Astrocyte of the spinal cord (primary cell): Measurements from ENCODE around the gene PET100.

Experiments used
- DNase-seq: peaks from one replicate; pipeline ENCODE4 v3.0.0; 2011; ENCODE audit warnings: low read depth, low spot score
- H3K4me3 ChIP-seq: 2 replicates; pipeline ENCODE4 v1.5.1; 2011; ENCODE audit warnings: low read depth, mild to moderate bottlenecking, low read length, moderate library complexity
- in situ Hi-C: cut with HindIII; loops from 2 replicates; pipeline ENCODE4 v1.10.0; 2017; ENCODE audit warnings: low sequenced_read_pairs
- TF ChIP-seq, protein P1 (sequence below): IDR thresholded peaks from 2 replicates; pipeline ENCODE4 v1.5.1; 2012; ENCODE audit warnings: low read depth, mild to moderate bottlenecking, low read length, inconsistent platforms

PET100 gene

GRCh38 chr19:7611541-7612279 is 17.9 kb upstream of the PET100 start:
- no peak overlapping the region for H3K4me3 ChIP-seq
- no peak for DNase-seq
- TF ChIP-seq, protein P1, sequence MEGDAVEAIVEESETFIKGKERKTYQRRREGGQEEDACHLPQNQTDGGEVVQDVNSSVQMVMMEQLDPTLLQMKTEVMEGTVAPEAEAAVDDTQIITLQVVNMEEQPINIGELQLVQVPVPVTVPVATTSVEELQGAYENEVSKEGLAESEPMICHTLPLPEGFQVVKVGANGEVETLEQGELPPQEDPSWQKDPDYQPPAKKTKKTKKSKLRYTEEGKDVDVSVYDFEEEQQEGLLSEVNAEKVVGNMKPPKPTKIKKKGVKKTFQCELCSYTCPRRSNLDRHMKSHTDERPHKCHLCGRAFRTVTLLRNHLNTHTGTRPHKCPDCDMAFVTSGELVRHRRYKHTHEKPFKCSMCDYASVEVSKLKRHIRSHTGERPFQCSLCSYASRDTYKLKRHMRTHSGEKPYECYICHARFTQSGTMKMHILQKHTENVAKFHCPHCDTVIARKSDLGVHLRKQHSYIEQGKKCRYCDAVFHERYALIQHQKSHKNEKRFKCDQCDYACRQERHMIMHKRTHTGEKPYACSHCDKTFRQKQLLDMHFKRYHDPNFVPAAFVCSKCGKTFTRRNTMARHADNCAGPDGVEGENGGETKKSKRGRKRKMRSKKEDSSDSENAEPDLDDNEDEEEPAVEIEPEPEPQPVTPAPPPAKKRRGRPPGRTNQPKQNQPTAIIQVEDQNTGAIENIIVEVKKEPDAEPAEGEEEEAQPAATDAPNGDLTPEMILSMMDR = no peak
- in situ Hi-C loops = no loop called here

- H3K4me3 ChIP-seq = no peak overlapping the region
- in situ Hi-C loops = no loop called here
- TF ChIP-seq, protein P1 = no peak
- no peak for DNase-seq
Observed at GRCh38 chr19:7612282-7613274, 17.0 kb upstream of the PET100 start.

DNA sequence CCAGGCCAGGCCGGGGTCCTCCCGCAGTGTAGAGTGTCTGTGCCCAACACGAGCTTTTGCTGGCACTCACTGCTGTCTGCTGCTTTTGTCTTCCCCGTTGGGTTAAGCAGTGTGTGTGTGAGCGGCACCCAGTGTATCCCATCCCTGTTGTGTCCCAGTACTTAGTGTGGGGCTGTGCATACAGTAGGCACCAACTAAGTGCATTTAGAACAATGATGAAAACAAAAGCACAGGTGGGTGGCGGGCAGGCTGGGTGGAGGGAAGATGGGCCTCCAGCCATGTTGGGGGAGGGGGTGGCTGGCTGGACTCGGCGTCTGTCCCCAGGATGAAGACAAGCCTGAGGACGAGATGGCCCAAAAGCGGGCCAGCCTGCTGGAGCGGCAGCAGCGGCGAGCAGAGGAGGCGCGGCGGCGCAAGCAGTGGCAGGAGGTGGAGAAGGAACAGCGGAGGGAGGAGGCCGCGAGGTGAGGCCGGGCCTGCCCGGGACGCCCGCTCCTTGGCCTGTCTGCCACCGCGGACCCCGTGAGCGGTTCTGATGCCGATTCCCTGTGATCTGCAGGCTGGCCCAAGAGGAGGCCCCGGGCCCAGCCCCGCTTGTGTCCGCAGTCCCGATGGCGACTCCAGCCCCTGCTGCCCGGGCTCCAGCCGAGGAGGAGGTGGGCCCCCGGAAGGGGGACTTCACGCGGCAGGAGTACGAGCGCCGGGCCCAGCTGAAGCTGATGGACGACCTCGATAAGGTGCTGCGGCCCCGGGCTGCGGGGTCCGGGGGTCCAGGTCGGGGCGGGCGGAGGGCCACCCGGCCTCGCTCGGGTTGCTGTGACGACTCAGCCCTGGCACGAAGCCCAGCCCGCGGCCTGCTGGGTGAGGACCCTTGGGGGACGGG is 14.5 kb upstream of the PET100 start:
- no peak overlapping the region for H3K4me3 ChIP-seq
- in situ Hi-C loops = no loop called here
- DNase-seq = no peak
- TF ChIP-seq, protein P1 = no peak

DNA sequence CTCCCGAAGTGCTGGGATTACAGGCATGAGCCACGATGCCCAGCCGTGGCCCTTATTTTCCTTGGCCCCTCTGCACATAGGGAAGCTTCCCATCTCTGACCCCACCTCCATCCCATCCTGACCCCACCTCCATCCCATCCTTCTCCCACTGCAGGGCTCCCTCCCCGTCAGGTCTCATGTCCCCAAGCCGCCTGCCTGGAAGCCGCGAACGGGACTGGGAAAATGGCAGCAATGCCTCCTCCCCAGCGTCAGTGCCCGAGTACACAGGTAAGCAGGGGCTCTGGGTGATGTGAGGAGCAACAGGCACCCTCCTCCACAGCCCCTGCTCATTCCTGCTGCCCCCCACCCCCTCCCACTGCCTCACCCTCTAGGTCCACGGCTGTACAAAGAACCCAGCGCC is 12.4 kb upstream of the PET100 start:
- DNase-seq = no peak
- TF ChIP-seq, protein P1 = no peak
- in situ Hi-C loops = no loop called here
- H3K4me3 ChIP-seq = no peak overlapping the region

GRCh38 chr19:7617735-7618134 is 11.9 kb upstream of the PET100 start:
- in situ Hi-C loops = no loop called here
- TF ChIP-seq, protein P1 = no peak
- no peak for DNase-seq
- no peak overlapping the region for H3K4me3 ChIP-seq

DNA sequence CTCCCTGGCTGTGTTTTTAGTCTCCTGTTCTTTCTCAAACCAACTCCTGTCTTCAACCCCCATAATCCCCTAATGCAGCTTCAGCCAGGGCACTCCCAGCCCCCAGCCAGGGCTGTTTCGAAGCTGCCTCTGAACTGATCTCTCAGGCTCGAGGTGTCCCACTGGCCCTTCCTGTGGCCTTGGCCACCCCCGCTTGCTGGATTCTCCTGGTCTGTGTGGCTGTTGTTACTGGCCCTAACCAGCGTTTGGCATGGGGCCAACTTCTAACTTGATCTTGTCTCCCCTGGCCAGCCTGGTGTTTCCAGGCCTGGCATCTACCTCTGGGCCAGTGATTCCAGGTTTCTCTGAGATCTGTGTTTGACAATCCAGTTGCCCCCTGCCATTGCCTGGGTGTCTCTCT is 11.2 kb upstream of the PET100 start:
- no peak for DNase-seq
- in situ Hi-C loops = no loop called here
- H3K4me3 ChIP-seq = no peak overlapping the region
- TF ChIP-seq, protein P1 = no peak
